Astrocyte of the cerebellum (primary cell): ENCODE results near the gene TMCC2.
"Not testable (repeated sequence)": the region's sequence is repeated elsewhere in the genome, so short reads cannot be mapped to it uniquely, and the experiment has no call there.

Experiments
- DNase-seq: peaks from one replicate; pipeline ENCODE4 v3.0.0-alpha.2; 2011; ENCODE audit warnings: low read depth
- H3K4me3 ChIP-seq: 2 replicates; pipeline ENCODE4 v1.5.1; 2011; ENCODE audit warnings: mild to moderate bottlenecking, low read depth, low read length, moderate library complexity
- in situ Hi-C: cut with HindIII; loops from 2 replicates; pipeline ENCODE4 v1.10.0; 2017; ENCODE audit warnings: low sequenced_read_pairs
- TF ChIP-seq, protein P1 (sequence below): IDR thresholded peaks from 2 replicates; pipeline ENCODE4 v1.5.1; 2012; ENCODE audit warnings: low read length, low read depth, moderate library complexity, mild to moderate bottlenecking; ENCODE audit errors: missing control alignments

The TMCC2 gene

DNA sequence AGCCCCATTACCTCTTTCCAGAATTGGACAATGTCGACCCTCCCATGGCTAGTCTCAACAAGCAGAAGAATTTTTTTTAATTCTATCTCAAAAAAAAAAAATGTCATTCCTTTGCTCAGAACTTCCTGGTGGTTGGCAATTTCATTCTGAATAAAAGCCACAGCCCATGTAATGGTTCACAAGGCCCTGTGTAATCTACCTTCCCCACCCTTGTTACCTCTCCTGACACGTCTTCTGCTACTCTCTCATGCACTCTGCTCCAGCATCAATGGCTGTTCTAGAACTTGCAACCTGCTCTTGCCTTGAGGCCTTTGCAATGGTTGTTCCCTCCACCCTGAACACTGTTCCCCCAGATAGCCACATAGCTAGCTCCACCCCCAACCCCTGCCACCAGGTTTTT is 68.4 kb downstream of the TMCC2 start:
- no peak overlapping the region for H3K4me3 ChIP-seq
- DNase-seq, result no peak
- TF ChIP-seq, protein P1, sequence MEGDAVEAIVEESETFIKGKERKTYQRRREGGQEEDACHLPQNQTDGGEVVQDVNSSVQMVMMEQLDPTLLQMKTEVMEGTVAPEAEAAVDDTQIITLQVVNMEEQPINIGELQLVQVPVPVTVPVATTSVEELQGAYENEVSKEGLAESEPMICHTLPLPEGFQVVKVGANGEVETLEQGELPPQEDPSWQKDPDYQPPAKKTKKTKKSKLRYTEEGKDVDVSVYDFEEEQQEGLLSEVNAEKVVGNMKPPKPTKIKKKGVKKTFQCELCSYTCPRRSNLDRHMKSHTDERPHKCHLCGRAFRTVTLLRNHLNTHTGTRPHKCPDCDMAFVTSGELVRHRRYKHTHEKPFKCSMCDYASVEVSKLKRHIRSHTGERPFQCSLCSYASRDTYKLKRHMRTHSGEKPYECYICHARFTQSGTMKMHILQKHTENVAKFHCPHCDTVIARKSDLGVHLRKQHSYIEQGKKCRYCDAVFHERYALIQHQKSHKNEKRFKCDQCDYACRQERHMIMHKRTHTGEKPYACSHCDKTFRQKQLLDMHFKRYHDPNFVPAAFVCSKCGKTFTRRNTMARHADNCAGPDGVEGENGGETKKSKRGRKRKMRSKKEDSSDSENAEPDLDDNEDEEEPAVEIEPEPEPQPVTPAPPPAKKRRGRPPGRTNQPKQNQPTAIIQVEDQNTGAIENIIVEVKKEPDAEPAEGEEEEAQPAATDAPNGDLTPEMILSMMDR, result no peak
- in situ Hi-C loops, result no loop called here

DNA sequence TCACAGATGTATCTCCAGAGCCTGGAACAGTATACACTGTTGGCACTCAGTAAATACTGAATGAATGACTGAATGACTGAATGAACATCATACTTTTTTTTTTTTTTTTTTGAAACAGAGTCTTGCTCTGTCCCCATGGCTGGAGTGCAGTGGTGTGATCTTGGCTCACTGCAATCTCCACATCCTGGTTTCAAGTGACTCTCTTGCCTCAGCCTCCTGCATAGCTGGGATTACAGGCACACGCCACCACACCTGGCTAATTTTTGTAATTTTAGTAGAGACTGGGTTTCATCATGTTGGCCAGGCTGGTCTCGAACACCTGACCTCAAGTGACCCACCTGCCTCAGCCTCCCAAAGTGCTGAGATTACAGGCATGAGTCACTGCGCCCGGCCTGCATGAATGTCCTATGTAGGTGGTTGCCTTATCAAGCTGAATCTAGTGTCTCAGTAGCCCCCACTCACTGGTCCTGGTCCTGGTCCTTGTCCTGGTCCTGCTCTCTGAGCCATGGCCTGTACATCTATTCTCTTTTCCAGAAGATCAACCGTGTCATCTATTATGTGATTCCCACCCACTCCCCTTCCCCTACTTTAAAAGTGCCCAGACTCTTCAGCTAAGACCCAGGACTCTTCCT is 69.9 kb downstream of the TMCC2 start:
- DNase-seq, in situ Hi-C loops, H3K4me3 ChIP-seq: not testable (repeated sequence)

DNA sequence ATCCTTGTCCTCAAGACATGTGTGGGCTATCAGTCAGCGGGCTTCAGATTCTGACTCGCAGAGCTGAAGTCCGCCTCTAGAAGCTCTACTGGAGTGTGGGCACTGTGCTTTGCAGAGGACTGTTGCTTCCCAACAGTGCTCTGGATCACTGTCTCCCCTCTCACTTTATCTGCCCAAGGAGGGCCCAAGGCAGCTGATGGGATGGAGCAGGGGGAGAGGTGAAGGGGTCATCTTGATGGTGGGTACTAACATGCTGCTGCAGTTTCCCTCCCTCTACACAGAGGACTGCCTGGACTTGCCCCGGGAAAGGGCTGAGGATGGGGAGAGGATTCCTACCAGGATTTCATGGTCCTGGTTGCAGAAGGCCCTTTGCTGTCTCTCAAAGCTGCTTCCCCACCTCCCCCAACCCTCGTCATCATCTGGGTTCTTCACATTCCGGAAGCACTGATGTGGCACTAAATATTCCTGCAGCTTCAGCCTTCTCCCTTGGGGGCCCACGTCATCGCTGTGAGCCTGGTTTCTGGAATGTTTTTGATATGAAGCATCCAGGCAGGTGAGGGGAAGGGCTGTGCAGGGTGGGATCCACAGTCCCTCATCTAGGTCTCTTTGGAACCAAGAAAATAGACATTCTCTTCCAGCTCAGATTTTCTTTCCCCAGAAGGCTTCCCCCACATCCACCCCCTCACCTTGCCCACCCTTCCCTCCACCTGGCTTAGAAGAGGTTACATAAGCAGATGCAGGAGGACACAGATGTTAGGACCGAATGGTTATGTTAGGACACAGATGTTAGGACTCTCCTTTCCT is 70.6 kb downstream of the TMCC2 start:
- peak; percentile 94 for DNase-seq
- H3K4me3 ChIP-seq, result no peak overlapping the region
- in situ Hi-C loops, result no loop called here
- TF ChIP-seq, protein P1, result no peak

DNA sequence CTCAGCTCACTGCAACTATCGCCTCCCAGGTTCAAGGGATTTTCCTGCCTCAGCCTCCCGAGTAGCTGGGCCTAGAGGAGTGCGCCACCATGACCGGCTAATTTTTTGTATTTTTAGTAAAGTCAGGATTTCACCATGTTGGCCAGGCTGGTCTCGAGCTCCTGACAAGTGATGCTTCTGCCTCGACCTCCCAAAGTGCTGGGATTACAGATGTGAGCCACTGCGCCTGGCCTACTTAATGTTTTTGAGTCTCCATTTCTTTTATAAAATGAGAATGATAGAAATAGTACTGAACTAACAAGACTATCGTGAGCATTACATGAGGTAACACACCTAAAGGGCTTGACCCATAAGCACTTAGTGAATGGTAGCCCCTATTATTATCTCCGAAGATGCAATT is 72.4 kb downstream of the TMCC2 start:
- TF ChIP-seq, protein P1, result no peak
- in situ Hi-C loops, result no loop called here
- H3K4me3 ChIP-seq, result no peak overlapping the region
- no peak for DNase-seq

DNA sequence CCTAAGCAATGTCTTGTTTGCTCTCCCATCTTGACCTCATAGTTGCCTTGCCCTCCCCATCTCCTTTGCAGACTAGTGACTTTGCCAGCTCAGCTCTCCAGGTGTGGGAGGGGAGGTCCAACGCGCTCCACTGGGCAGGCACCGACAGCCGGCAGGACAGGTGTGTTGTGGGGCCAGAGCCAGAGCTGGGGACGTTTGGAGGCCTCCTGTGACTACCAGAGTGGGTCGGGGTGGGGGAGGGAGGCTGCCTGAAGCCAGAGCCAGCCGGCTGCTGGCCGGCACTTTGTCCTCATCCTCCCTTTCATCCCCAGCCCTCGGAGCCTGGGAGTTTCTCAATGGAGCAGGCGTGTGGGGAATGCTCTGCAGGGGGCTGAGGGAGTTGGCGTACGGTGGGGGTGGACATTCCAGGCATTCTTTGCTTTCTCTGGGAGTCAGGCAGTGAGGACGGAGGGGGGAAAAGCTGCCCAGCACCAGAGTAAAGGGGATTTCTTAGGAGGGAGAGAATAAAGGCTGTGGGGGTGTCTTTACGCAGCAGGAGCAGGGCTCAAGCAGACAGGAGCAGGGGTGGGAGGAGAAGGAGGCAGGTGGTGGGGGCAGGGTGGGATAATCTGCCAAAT is 73.6 kb downstream of the TMCC2 start:
- no peak overlapping the region for H3K4me3 ChIP-seq
- in situ Hi-C loops, result no loop called here
- TF ChIP-seq, protein P1, result no peak
- peak; percentile 95 for DNase-seq

DNA sequence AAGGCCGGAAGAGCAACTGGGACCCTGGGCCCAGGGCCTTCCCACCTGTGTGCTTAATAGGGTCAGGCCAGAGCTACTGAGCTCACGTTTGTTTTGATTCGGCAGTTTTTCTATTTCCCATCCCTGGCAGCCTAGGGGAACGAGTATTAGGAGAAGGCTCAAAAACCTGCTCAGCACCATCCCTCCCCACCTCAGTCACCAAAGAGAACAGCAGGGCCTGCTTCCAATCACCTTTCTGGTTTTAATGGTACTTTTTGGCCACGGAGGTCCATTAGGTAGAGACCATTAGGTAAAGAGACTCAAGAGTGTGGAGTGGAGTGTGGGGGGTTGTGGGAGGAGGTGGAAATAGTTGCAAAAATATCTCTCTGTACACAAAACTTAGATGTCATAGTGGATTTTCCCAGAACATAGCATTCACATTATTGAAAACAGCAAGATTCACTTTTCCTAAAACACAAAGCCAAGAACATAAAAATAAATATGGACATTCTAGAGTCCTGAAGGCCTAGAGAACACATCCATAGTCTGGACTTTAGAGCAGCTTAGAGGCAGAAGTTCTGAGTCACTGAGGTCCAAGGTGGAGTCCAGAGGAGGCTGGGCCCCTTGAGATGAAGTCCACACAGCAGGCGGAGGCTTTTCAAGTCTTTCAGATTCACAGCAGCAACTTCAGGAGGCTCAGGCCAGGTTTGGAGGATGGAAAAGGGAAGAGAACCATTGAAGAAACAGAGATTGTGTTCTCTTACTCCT is 74.3 kb downstream of the TMCC2 start:
- TF ChIP-seq, protein P1, result no peak
- H3K4me3 ChIP-seq, result no peak overlapping the region
- in situ Hi-C loops, result no loop called here
- DNase-seq, result no peak
